Subcutaneous abdominal adipose tissue (tissue), 5 donors: ENCODE results near the gene ZBTB8B.

ENCODE experiments used
- H3K27ac ChIP-seq: one replicate; pipeline ENCODE4 v1.7.0; 2013; ENCODE audit warnings: low read depth, mild to moderate bottlenecking, inconsistent platforms, low read length, moderate library complexity
- H3K27me3 ChIP-seq, 5 donors: one replicate each; pipeline ENCODE4 v1.7.0; 2013; ENCODE audit warnings: low read length in 5 of 5, inconsistent platforms in 1 of 5; ENCODE audit not compliant: control insufficient read depth in 5 of 5, insufficient read depth in 4 of 5
- H3K36me3 ChIP-seq, 5 donors: one replicate each; pipeline ENCODE4 v1.7.0; 2013; ENCODE audit warnings: low read length in 5 of 5; ENCODE audit not compliant: control insufficient read depth in 5 of 5, insufficient read depth in 5 of 5
- H3K4me1 ChIP-seq, 5 donors: one replicate each; pipeline ENCODE4 v1.7.0; 2013; ENCODE audit warnings: low read length in 5 of 5, mild to moderate bottlenecking in 3 of 5, moderate library complexity in 1 of 5; ENCODE audit not compliant: control insufficient read depth in 5 of 5, insufficient read depth in 5 of 5
- H3K4me3 ChIP-seq, 5 donors: one replicate each; pipeline ENCODE4 v1.7.0; 2013; ENCODE audit warnings: low read length in 5 of 5, low read depth in 1 of 5
- H3K9ac ChIP-seq, 5 donors: one replicate each; pipeline ENCODE4 v1.7.0; 2013; ENCODE audit warnings: low read length in 5 of 5, mild to moderate bottlenecking in 4 of 5, moderate library complexity in 3 of 5
- H3K9me3 ChIP-seq, 5 donors: one replicate each; pipeline ENCODE4 v1.7.0; 2013; ENCODE audit warnings: low read length in 5 of 5; ENCODE audit not compliant: control insufficient read depth in 5 of 5
- donor health status: healthy.
- donor health status: healthy.
- donor health status: healthy.
- donor health status: healthy.
- donor health status: healthy.

The ZBTB8B gene

DNA sequence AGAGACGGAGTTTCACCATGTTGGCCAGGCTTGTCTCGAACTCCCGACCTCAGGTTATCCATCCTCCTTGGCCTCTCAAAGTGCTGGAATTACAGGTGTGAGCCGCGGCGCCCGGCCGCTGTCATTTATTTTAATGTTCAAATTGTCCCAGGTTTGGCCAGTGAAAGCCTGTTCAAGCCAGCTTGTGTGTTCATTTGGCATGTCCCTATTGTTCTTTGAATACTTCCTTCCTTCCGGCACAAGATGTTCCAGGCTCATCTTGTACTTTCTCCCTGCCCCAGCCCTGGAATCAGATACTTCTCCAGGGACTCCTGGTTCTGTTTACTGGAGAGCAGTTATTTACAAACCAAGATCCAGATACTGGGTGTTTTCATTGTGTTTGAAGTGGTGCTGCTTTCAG, 37.0 kb downstream of the ZBTB8B start:
- Histone ChIP-seq H3K4me3 (no peak overlapping the region), H3K27me3 (no peaks in the 10 kb centered on the region), H3K9ac (no peak overlapping the region), H3K36me3 (no peaks in the 10 kb centered on the region), H3K9me3 (no peaks in the 10 kb centered on the region), H3K27ac (peak overlapping the region; percentile 8), H3K4me1 (peaks cover 0 to 21% (median 5%) of the 10 kb centered on the region in 5 donors)

DNA sequence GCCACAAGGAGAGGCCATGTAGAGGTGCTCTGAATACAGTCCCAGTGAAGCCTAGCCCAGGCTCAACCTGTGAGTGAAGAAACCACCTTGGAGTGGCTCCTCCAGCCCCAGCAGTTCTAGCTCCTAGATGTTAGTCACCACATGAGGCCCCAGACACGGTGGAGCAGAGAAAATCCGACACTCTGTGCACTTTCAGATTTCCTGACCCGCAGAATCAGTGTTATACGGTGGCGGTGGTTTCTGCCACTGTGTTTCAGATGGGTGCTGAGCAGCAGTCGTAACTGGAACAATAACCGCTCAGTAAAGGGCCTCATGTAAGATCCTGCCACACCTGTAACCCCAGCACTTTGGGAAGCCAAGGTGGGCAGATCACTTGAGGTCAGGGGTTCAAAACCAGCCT, 38.3 kb downstream of the ZBTB8B start:
- Histone ChIP-seq H3K4me3 (no peak overlapping the region), H3K27me3 (no peaks in the 10 kb centered on the region), H3K36me3 (no peaks in the 10 kb centered on the region), H3K27ac (no peak overlapping the region), H3K9me3 (no peaks in the 10 kb centered on the region), H3K9ac (no peak overlapping the region), H3K4me1 (peaks cover 0 to 21% (median 5%) of the 10 kb centered on the region in 5 donors)

DNA sequence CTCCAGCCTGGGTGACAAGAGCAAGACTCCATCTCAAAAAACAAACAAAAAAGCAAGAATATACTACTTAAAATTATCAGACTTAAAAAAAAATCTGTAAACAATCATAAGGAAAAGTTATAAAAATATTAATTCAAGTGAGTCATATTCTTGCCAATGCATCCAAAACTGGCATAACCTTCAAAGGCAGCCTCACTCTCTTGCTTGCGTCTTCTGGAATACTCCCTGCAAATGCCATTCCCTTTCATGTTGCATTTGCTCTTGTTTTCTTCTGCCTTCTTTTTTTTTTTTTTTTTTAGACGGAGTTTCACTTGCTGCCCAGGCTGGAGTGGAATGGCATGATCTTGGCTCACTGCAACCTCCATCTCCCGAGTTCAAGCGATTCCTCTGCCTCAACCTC, 42.1 kb downstream of the ZBTB8B start:
- H3K9ac ChIP-seq, result no peak overlapping the region
- no peak overlapping the region for H3K4me3 ChIP-seq
- H3K4me1 ChIP-seq, result peaks cover 0 to 7% (median 0%) of the 10 kb centered on the region in 5 donors
- no peaks in the 10 kb centered on the region for H3K9me3 ChIP-seq
- no peaks in the 10 kb centered on the region for H3K27me3 ChIP-seq
- no peaks in the 10 kb centered on the region for H3K36me3 ChIP-seq
- H3K27ac ChIP-seq, result no peak overlapping the region

DNA sequence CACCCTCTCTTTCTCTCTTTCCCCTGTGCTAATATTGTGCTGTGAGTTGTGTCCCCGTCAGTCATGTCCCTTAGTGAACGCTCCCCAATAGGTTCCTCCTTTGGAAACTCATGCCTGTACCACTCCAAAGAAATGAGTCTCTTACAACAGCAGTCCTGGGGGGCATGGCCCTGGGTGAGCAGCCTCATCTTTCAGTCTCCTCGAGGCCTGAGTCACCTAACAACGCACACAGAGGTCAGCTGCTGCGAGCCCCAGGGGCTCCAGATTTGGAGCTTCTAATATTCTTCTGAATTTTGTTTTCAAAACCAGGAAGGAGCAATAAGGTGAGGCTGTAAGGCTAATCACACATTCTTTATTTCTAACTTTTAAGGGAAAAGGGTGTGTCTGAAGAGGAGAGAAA, 43.9 kb downstream of the ZBTB8B start:
- Histone ChIP-seq H3K36me3 (no peaks in the 10 kb centered on the region), H3K9ac (no peak overlapping the region), H3K27me3 (no peaks in the 10 kb centered on the region), H3K4me1 (no peaks in the 10 kb centered on the region), H3K4me3 (no peak overlapping the region), H3K27ac (no peak overlapping the region), H3K9me3 (no peaks in the 10 kb centered on the region)

DNA sequence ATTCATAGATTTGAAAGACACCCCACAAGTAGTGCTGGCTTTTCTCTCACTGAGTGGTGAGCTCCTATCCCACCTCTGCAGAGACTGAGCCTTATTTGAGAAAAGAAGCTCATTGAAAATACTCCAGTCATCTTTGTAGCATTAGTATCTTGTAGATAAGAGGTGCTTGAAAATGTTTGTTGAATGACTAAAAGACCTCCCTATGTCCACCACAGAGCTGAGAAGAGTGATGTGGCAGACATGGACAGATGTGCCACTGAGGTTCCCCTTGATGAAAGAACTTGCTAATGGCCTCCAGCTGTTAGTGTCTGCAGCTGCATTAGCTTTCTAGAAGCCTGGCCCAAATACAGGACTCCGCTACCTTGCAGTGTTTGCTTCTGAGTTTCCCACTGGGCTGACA, 45.1 kb downstream of the ZBTB8B start:
- Histone ChIP-seq H3K27me3 (no peaks in the 10 kb centered on the region), H3K4me1 (no peaks in the 10 kb centered on the region), H3K36me3 (no peaks in the 10 kb centered on the region), H3K4me3 (no peak overlapping the region), H3K9me3 (no peaks in the 10 kb centered on the region), H3K27ac (no peak overlapping the region), H3K9ac (no peak overlapping the region)
